ENCODE results near the gene AFF3.

The AFF3 gene

GRCh38 chr2:100151310-100151709 lies 8.9 kb upstream of the AFF3 start:
- Histone ChIP-seq H3K4me3 (ENCODE audit: severe bottlenecking) (no peak overlapping the region), H3K27me3 (ENCODE audit: insufficient read depth, poor library complexity, severe bottlenecking) (no peaks in the 10 kb centered on the region), H3K27ac (ENCODE audit: poor library complexity, severe bottlenecking) (no peak overlapping the region), H3K9me3 (ENCODE audit: severe bottlenecking) (no peaks in the 10 kb centered on the region), H3K4me1 (ENCODE audit: insufficient read depth, poor library complexity, severe bottlenecking) (no peaks in the 10 kb centered on the region), H3K36me3 (ENCODE audit: low read depth) (no peaks in the 10 kb centered on the region)
- DNase-seq (ENCODE audit: low spot score), result no peak
- ATAC-seq (ENCODE audit: low read depth), result no peak
- no peak for TF ChIP-seq CTCF (IDR thresholded peaks at IDR 0.05; ENCODE audit: poor library complexity, severe bottlenecking)

- ATAC-seq (ENCODE audit: low read depth) (no peak), DNase-seq (ENCODE audit: low spot score) (no peak)
- H3K27ac ChIP-seq (ENCODE audit: poor library complexity, severe bottlenecking), result no peak overlapping the region
- no peaks in the 10 kb centered on the region for H3K4me1 ChIP-seq (ENCODE audit: insufficient read depth, poor library complexity, severe bottlenecking)
- H3K4me3 ChIP-seq (ENCODE audit: severe bottlenecking), result no peak overlapping the region
- no peaks in the 10 kb centered on the region for H3K9me3 ChIP-seq (ENCODE audit: severe bottlenecking)
- TF ChIP-seq CTCF (IDR thresholded peaks at IDR 0.05; ENCODE audit: poor library complexity, severe bottlenecking), result no peak
- no peaks in the 10 kb centered on the region for H3K27me3 ChIP-seq (ENCODE audit: insufficient read depth, poor library complexity, severe bottlenecking)
- H3K36me3 ChIP-seq (ENCODE audit: low read depth), result no peaks in the 10 kb centered on the region
Observed at GRCh38 chr2:100148883-100149282, 6.5 kb upstream of the AFF3 start.

GRCh38 chr2:100146657-100146960 lies 4.2 kb upstream of the AFF3 start:
- no peak for ATAC-seq (ENCODE audit: low read depth)
- DNase-seq (ENCODE audit: low spot score), result no peak
- no peaks in the 10 kb centered on the region for H3K27me3 ChIP-seq (ENCODE audit: insufficient read depth, poor library complexity, severe bottlenecking)
- no peaks in the 10 kb centered on the region for H3K36me3 ChIP-seq (ENCODE audit: low read depth)
- no peak overlapping the region for H3K27ac ChIP-seq (ENCODE audit: poor library complexity, severe bottlenecking)
- no peak for TF ChIP-seq CTCF (IDR thresholded peaks at IDR 0.05; ENCODE audit: poor library complexity, severe bottlenecking)
- no peaks in the 10 kb centered on the region for H3K9me3 ChIP-seq (ENCODE audit: severe bottlenecking)
- no peak overlapping the region for H3K4me3 ChIP-seq (ENCODE audit: severe bottlenecking)
- H3K4me1 ChIP-seq (ENCODE audit: insufficient read depth, poor library complexity, severe bottlenecking), result no peaks in the 10 kb centered on the region

GRCh38 chr2:100145893-100146656 lies 3.7 kb upstream of the AFF3 start:
- H3K4me3 ChIP-seq (ENCODE audit: severe bottlenecking), result no peak overlapping the region
- H3K4me1 ChIP-seq (ENCODE audit: insufficient read depth, poor library complexity, severe bottlenecking), result no peaks in the 10 kb centered on the region
- ATAC-seq (ENCODE audit: low read depth) (no peak), DNase-seq (ENCODE audit: low spot score) (no peak)
- H3K9me3 ChIP-seq (ENCODE audit: severe bottlenecking), result no peaks in the 10 kb centered on the region
- no peaks in the 10 kb centered on the region for H3K36me3 ChIP-seq (ENCODE audit: low read depth)
- no peak overlapping the region for H3K27ac ChIP-seq (ENCODE audit: poor library complexity, severe bottlenecking)
- H3K27me3 ChIP-seq (ENCODE audit: insufficient read depth, poor library complexity, severe bottlenecking), result no peaks in the 10 kb centered on the region
- no peak for TF ChIP-seq CTCF (IDR thresholded peaks at IDR 0.05; ENCODE audit: poor library complexity, severe bottlenecking)

- Histone ChIP-seq H3K36me3 (ENCODE audit: low read depth) (no peaks in the 10 kb centered on the region), H3K27me3 (ENCODE audit: insufficient read depth, poor library complexity, severe bottlenecking) (peaks cover 3% of the 10 kb centered on the region), H3K4me3 (ENCODE audit: severe bottlenecking) (no peak overlapping the region), H3K4me1 (ENCODE audit: insufficient read depth, poor library complexity, severe bottlenecking) (no peaks in the 10 kb centered on the region), H3K9me3 (ENCODE audit: severe bottlenecking) (no peaks in the 10 kb centered on the region), H3K27ac (ENCODE audit: poor library complexity, severe bottlenecking) (no peak overlapping the region)
- TF ChIP-seq CTCF (IDR thresholded peaks at IDR 0.05; ENCODE audit: poor library complexity, severe bottlenecking), result no peak
- no peak for DNase-seq (ENCODE audit: low spot score)
- ATAC-seq (ENCODE audit: low read depth), result no peak
Observed at GRCh38 chr2:100143286-100143685, 896 bp upstream of the AFF3 start.

Data from RWPE2 (cell line).